Astrocyte of the cerebellum (primary cell): ENCODE measurements around the gene MTRF1L.

ENCODE experiments used
- DNase-seq: peaks from one replicate; pipeline ENCODE4 v3.0.0-alpha.2; 2011; ENCODE audit warnings: low read depth
- H3K4me3 ChIP-seq: 2 replicates; pipeline ENCODE4 v1.5.1; 2011; ENCODE audit warnings: mild to moderate bottlenecking, low read depth, low read length, moderate library complexity
- in situ Hi-C: cut with HindIII; loops from 2 replicates; pipeline ENCODE4 v1.10.0; 2017; ENCODE audit warnings: low sequenced_read_pairs
- TF ChIP-seq, protein P1 (sequence below): IDR thresholded peaks from 2 replicates; pipeline ENCODE4 v1.5.1; 2012; ENCODE audit warnings: low read length, low read depth, moderate library complexity, mild to moderate bottlenecking; ENCODE audit errors: missing control alignments

MTRF1L gene

GRCh38 chr6:153028286-153028685 is 25.8 kb upstream of the MTRF1L start:
- in situ Hi-C loops, result no loop called here
- TF ChIP-seq, protein P1, sequence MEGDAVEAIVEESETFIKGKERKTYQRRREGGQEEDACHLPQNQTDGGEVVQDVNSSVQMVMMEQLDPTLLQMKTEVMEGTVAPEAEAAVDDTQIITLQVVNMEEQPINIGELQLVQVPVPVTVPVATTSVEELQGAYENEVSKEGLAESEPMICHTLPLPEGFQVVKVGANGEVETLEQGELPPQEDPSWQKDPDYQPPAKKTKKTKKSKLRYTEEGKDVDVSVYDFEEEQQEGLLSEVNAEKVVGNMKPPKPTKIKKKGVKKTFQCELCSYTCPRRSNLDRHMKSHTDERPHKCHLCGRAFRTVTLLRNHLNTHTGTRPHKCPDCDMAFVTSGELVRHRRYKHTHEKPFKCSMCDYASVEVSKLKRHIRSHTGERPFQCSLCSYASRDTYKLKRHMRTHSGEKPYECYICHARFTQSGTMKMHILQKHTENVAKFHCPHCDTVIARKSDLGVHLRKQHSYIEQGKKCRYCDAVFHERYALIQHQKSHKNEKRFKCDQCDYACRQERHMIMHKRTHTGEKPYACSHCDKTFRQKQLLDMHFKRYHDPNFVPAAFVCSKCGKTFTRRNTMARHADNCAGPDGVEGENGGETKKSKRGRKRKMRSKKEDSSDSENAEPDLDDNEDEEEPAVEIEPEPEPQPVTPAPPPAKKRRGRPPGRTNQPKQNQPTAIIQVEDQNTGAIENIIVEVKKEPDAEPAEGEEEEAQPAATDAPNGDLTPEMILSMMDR, result no peak
- DNase-seq, result no peak
- no peak overlapping the region for H3K4me3 ChIP-seq

- in situ Hi-C loops, result no loop called here
- no peak for DNase-seq
- no peak overlapping the region for H3K4me3 ChIP-seq
- TF ChIP-seq, protein P1, result no peak
Observed at GRCh38 chr6:153027480-153027879, 25.0 kb upstream of the MTRF1L start.

GRCh38 chr6:153024709-153025017 is 22.2 kb upstream of the MTRF1L start:
- H3K4me3 ChIP-seq, result no peak overlapping the region
- TF ChIP-seq, protein P1, result no peak
- no peak for DNase-seq
- in situ Hi-C loops, result no loop called here

DNA sequence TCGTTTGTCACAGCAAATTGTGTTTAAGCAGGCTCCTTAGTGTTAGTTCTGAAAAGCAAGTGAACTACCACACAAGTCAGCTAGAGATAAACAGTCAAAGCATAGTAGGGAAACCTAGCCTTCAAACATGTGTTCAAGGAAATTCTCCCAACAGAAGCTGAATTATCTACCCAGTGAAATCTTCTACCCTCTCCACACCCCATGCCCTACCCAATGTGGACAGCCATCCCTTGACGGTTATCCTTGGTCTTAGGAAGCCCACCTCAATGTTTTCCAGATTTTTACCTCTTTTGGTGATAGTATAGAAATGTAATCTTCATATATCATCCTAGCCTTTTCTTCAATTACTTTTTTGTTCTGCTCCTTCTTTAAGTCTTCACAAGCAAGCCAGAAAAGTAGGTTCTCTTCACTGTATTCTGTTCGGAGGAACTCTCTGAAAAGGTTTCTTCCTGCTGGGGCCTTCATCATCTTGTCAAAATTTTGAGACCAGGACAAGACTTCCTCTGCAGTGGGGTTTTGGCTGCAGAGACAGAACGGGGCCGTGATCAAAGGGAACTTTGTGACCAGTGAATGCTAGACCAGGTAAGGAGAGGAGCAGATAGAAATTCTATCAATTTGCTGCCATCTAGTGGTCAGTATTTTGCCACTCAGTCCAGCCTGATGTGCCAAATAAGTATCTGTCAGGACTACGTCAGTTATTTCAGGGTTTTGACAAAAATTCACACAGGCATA is 21.6 kb upstream of the MTRF1L start:
- in situ Hi-C loops, result no loop called here
- TF ChIP-seq, protein P1, result peak; percentile 76
- H3K4me3 ChIP-seq, result no peak overlapping the region
- DNase-seq, result no peak

DNA sequence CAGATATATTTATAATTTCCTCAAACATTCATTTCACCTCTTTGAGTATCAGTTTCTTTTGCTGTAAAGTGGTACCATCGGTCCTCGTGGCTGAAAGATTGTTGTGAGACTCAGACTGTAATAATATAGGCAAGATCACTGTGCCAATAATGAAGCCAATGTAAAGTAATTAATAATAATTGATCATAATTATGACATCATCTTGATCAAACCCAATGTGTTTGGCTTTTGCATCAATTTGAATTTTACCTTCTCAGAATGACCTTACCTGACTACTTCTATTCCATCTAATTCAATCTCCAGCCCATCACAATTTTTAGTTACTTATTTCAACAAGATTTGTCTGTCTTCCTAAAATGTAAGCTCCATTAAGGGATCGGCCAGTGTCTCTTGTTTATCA is 15.8 kb upstream of the MTRF1L start:
- TF ChIP-seq, protein P1, result no peak
- no peak overlapping the region for H3K4me3 ChIP-seq
- in situ Hi-C loops, result no loop called here
- no peak for DNase-seq

- TF ChIP-seq, protein P1, result no peak
- no peak overlapping the region for H3K4me3 ChIP-seq
- no peak for DNase-seq
- in situ Hi-C loops, result no loop called here
Observed at GRCh38 chr6:153016846-153017245, 14.3 kb upstream of the MTRF1L start.

- no peak for DNase-seq
- in situ Hi-C loops, result no loop called here
- no peak overlapping the region for H3K4me3 ChIP-seq
Observed at GRCh38 chr6:153015094-153015640, 12.7 kb upstream of the MTRF1L start.

More at GRCh38 chr6:153015094-153015640, 12.7 kb upstream of the MTRF1L start:
- TF ChIP-seq, protein P1, result no peak
